GM04503 (cell line): Measurements from ENCODE around the gene CRTC1.

Experiments
- DNase-seq: peaks from one replicate; pipeline ENCODE4 v3.0.0-alpha.2; 2012; ENCODE audit warnings: low read depth

The CRTC1 gene

DNA sequence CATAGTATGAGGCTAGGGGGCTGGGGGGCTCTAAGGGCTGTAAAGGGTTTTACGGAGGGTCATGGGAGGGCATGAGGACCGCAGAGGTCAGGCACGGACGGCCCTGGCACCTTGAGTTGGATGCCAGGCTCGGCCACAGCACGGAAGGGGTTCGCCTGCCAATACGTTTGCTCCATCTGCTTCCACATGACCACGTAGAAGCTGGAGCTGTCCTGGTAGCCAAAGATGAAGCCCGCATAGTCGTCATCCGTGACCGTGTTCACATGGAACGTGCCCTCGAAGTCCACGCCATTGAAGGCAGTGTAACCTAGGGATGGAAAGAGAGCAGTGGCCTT, 101.3 kb downstream of the CRTC1 start:
- DNase-seq: no peak

DNA sequence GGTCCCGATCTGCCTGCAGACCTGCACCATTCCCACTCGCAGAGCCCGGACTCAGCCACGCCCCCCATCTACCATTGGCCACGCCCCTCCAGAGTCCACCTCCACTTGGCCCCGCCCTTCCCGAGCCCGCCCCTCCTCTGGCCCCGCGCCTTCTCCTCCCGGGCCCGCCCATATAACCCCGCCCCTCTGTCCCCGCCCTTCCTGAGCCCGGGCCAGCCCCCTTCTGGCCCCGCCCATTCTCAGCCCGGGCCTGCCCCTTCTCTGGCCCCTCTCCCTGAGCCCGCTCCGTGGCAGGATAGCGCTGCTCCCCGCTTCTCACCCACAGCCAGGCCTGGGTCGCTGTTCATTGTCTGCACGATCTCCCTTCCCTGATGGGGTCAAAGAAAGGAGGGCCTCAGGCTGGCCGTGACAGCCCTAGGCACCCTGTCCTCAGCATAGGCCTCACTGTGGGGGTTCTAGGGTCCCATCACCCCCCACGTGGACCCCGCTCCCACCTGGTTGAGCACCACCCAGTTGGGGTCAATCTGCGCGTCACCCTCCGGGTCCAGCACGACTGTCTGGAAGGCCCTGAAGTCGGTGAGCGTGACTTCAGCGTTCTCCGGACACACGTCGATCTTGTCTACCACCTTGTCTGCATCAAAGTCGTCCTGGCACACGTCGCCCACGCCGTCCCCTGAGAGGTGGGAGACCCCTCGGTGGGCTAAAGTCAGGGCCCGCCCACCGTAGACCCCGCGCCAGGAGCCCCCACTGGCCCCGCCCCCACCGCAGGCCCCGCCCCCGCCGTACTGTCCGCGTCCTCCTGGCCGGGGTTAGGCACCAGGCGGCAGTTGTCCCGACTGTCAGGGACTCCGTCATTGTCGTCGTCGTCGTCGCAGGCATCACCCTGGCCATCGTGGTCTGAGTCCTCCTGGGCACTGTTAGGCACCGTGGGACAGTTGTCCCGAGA, 102.0 kb downstream of the CRTC1 start:
- DNase-seq: no peak

DNA sequence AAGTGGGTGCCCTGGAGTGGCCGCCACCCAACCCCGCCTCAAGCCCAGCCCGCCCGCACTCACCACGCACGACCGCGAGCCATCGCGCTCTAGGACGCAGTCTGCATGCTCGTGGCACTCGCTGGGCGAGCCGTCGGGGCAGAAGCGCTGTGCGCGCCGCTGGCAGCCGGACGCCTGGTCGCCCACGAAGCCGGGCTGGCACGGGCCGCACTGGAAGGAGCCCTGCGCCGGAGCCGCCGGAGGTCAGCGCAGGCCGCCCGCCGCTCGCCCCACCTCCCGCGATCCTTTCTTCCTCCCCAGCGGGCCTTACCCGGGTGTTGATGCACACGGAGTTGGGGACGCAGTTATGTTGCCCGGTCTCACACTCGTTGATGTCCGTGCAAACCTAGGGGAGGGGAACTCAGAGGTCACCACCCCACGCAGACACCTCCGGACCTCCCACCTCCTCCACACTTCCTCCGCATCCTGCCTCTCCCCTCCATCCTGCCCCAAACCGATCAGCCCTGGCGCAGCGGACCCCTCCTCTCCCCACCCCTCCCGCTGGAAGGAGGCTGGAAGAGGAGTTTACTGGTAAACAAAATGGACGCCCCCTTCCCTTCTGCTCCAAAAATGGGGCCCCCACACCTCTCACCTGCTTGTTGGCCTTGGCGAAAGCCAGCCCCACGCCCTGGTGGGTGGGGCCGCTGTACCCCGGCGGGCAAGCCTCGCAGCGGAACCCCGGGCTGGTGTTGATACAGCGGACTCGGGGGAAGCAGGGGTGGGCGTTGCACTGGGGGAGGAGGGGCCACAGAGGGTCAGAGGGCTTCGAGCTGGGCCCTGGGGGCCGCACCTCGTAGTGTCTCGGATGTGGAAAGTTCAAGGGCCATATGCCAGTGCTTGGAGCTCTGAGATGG, 105.3 kb downstream of the CRTC1 start:
- DNase-seq: no peak

DNA sequence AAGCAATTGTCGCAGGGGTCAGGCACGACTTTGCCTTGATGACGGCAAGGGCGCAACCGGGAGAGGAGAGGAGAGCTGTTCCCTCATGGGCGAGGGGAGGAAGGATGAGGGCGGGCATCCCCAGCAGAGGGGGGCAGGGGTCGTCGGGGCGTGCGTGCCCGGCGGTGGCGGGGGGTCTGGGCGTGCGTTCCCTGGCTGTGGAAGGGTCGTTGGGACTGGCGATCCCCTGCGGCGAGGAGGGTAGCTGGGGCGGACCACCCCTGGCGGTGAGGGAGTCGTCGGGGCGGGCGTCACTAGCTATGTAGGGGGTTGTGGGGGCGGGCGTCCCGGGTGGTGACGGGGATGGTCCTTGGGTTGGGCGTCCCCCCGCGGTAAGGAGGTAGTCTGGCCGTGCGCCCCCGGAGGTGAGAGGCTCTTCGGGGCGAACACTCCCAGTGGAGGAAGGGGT, 106.0 kb downstream of the CRTC1 start:
- no peak for DNase-seq

DNA sequence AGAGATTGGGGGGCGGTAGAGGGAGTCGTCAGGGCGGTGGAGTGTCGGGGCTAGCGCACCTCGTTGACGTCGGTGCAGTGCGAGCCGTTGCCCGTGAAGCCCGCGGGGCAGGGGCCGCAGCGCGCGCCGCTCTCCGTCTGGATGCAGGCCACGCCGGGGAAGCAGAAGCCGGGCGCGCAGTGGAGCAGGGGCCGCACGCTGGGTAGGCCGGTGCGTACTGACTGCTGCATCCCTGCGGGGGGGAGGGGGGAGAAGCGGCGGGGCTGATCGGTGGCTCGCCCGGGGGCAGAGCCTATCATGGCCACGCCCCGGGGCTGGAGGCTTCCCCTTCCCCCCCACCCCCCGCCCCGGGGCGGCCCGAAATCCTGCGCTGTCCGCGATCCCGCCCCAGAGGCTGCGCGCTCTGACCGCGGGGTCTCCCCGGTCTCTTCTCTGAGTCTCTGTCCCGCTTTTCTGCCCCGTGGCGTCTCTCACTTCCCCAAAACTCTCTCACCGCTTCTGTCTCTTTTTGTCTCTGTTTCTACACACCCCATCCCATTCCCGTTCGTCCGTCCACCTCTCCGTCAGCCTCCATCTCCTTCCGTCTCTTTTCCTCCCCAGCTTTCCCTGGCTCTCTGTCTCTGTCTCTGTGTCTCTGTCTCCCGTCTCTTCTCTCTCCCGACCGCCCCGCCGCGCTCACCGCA, 106.5 kb downstream of the CRTC1 start:
- DNase-seq: no peak

DNA sequence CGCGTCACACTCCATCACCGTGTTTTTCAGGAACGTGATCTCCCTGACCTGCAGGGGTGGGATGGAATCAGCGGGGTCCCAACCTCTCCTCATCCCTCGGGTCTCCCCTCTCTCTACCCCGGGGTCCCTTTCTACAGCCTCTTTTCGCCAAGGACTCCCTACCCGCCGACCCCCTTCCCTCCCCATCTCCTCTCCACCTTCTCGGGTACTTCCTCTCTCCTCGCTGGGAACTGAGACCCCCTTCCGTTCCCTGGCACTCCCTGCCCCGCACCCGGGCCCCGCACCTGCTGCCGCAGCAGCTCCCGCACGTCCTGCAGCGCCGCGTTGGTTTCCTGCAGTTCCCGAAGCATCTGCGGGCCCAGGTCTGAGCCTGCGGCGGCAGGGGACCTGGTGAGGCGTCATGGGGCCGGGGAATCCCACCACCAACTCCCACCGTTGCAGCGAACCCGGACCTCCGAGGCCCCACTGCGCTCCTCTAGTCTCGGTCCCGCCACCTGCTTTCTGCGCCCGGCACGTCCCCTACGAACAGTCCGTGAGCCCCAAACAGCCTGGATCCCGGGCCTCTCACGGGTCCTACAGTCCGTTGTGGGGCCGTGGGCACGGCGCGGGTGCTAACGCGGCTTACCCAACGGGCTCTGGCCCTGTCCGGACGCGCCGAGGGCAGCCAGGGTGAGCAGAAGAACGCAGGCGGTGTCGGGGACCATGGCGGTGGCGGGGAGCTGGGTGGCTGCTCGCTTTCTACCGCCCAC, 107.3 kb downstream of the CRTC1 start, which contains the start of gene COMP:
Gene COMP (minus strand): TSS at position 740 of the 749 bp plus-strand sequence. CDS start 36 bp downstream, at position 704.
- no peak for DNase-seq

DNA sequence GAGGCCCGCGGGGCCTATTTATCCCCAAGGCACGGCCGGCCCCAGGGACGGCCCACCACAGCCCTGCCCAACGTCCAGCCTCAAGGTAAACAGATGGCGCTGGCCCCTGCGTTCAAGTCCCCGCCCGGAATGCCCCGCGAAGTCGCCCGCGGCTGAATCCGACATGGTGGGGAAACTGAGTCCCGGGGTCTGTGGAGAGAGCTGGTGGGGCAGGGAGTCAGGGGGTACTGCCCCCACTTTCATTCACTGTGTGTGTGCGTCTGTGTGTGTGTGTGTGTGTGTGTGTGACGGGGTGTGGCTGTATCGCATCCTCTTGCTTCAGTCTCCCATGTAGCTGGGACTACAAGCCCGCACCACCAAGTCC, 107.8 kb downstream of the CRTC1 start:
- DNase-seq: no peak

DNA sequence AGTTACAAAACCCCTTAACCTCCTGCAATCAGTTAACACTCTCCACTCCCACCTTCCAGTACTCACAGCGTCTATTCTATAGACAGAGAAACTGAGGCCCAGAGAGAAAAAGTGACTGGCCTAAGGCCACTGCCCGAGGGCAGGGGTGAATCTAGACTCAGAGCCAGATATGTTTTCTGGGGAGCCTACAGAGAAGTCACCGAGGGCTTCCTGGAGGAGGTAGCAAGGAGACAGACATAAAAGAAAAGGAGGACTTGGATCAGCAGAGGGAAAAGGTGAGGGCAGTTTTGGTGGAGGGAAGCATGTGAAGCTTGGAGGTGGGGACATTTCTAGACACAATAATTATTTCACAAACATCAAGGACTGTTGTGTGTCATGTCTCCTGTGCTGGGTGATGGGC, 109.2 kb downstream of the CRTC1 start:
- DNase-seq: no peak

DNA sequence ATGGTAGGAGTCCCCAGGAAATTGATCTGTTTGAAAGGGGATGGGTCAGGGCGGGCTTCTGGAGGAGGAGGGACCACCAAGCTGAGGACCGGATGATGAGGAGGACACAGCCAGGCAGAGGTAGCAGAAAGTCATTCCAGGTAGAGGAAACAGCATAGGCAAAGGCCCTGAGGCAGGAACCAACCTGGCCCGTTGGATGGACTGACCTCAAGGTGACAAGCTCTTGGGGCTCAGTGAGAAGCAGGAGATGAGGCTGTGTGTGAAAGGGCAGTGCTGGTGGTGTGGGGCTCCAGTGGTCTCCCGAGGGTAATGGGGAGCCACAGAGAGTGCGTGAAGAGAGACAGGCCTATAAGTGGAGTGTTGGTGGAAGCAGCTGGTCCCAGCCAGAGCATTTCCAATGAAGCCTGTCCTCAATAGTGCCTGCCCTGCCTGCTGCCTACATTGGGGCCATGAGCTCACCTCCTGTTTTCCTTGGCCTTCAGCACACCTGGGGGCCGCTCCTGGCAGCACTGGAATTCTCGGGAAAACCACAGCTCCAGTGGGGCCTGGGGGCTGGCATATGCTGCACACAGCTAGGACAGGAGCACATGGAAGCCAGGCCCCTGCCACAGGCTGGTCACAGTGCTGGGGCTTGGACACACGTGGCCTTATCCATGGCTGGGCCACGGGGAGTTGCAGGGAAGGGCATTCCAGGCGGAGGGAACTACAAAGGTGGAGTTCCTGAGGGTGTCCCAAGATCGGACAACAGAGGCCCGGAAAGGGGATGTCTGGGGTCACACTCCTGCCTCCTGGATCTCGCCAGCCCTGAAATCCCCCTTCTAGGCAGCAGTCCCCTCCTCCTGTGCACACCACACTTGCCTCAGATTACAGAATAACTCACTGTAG, 109.9 kb downstream of the CRTC1 start:
- no peak for DNase-seq

DNA sequence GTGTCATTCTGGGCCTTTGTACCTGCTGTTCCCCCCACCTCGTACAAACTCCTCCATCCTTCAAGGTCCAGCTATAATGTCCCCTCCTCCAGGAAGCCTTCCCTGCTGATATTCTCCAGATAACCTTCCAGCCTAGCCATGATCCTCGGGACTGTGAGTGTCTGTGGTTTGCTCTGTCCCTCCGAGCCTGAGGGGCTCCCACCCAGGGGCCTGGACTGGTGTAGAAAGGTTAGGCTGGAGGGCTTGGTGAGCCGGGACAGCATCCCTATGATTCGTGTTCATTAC, 110.5 kb downstream of the CRTC1 start:
- DNase-seq: no peak

DNA sequence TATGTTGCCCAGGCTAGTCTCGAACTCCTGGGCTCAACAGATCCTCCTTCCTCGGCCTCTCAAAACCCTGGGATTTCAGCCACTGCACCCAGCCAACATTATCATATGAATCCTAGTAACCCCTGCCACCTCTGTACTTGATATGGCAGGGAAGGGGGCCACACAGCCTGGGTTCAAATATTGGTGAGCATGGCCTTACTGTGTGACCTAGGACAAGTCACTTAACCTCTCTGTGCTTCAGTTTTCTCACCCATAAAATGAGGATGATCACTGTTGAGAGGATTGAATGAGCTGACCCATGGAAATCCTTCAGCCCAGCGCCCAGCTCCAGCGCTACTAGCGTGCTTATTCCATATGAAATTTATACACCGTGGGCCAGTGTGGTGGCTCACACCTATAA, 111.2 kb downstream of the CRTC1 start:
- no peak for DNase-seq

DNA sequence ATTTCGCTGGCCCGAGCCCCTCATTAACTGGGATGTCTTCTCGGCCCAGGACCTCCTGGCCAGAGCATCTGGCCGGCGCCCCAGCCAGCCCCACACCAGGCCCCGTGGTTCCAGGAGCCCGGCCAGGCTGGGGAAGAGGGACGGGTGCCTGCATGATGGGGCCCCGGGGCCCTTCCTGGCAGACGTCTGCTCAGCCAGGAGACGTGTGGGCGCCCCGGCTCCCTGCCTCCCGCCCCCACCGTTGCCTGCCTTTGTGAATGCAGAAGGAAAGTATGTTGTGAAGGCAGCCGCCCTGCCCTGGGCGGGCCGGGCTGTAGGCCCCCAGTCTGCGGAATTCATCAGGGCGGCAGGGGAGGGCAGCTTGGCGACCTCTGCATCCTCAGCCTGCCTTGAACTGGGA, 112.1 kb downstream of the CRTC1 start:
- no peak for DNase-seq

DNA sequence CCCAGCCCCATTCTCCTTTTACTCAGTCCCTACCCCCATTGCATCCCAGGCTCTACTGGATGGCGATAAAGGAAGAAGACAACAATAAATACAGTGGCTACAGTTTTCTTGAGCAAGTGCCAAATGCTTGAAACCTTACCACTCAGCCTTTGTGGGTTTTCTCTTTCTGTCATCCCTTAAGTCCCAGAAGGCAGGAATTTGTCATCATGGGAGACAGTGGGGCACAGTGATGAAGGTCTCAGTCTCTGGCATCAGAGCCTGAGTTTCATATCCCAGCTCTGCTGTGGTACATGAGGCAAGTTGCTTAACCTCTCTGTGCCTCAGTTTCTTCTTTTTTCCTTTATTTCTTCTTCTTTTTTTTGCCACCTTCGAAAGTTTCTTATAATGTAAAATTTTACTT, 112.8 kb downstream of the CRTC1 start:
- DNase-seq: no peak

DNA sequence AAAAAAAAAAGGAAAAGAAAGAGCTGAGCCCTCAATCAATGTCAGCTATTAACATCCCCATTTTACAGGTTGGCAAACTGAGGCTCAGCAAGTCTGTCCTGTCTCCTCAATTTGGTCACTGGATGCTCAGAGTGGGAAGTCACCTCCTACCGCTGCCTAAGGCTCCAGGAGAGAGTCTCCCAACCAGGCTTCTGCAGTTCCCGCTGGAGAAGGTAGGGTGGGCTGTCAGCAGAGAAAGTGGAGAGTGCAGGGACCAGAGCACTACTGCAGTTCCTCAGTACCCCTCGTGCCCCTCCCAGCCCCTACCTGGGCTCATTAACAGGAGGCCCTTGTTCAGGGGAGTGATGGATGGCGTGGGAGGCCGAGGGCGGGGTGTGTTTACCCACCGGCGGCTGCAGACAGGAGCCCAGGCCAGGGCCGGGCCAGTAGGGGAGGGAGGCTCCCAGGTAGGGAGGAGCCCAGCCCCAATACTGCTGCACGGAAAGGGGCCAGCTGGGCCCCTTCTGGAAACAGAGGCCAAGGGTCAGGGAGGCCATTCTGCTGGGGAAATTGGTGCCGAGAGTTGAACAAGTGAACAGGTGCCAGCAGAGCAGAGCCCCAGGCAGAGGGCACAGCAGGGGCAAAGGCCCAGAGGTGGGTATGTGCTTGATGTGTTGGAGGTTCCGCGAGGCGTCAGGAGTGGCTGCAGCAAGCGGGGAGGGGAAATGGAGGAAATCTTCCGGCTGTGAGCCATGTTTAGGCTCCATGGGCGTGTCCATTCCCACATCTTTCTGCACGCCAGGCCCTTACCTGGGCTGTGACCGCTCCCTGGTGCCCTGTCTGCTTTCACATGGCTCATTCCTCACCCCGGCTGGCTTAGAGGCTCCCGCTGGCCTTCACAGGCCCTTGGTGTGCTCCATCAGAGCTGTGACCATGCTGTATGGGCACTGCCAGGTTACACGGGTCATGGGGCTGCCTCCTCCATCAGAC, 115.2 kb downstream of the CRTC1 start:
- DNase-seq: no peak

DNA sequence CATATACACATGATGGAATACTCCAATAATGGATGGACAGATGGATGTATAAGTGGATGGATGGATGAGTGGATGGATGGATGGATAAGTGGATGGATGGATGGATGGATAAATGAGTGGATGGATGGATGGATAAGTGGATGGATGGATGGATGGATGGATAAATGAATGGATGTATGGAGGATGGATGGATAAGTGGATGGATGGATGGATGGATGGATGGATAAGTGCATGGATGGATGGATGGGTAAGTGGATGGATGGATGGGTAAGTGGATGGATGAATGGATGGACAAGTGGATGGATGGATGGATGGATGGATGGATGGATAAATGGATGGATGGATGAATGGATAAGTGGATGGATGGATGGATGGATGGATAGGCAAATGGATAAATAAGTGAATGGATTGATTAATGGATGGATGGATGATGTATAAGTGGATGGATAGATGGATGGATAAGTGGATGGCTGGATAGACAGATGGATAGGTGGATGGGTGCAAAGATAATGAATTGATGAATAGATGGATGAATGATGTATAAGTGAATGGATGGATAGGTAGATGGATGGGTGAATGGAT, 116.0 kb downstream of the CRTC1 start:
- DNase-seq: no peak

DNA sequence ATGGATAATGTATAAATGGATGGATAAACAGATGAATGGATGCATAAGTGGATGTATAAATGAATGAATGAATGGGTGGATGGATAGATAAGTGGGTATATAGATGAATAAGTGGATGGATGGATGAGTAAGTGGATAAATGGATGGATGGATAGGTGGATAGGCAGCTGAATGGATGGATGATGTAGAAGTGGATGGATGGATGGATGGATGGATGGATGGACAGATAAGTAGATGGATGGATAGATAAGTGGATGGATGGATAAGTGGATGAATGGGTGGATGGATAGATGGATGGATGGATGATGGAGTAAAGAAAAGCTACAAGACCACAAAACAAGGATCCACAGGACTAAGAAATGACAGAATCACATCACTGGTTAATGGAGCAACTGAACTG, 116.6 kb downstream of the CRTC1 start:
- no peak for DNase-seq

DNA sequence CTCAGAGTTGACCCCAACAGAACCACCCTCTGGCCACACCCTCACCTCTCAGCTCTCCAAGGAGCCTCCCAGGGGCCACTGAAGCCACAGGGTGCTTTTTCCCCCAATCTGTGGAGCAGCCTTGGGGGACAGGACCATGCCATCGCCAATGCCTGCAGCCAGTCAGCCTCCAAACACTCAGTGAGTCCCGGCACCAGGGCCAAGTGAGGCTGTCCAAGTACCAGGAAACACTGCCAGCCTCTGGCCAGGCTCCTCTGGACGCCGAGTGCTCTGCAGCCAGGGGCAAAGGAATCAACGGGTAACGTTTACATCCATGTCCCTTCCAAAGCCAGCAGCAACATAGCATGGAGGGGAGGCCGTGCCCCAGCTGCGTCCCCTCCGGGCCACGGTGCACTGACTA, 117.2 kb downstream of the CRTC1 start:
- DNase-seq: no peak

DNA sequence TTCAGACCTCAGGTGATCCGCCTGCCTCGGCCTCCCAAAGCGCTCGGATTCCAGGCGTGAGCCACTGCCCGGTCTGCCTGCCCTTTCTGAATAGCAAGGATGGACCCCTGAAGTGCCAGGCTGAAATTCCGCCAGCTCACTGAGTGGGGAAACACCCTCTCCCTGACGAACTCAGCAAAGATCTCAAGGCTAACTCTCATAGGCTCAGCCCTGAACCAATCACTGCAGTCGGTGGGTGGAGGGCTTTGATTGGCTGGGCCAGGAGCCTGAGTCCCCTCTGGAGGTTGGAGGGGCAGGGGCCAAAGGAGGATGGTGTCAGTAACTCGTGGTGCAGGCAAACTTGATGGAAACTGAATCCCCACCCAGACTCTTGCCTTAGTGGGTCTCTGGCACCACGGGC, 118.9 kb downstream of the CRTC1 start:
- no peak for DNase-seq

DNA sequence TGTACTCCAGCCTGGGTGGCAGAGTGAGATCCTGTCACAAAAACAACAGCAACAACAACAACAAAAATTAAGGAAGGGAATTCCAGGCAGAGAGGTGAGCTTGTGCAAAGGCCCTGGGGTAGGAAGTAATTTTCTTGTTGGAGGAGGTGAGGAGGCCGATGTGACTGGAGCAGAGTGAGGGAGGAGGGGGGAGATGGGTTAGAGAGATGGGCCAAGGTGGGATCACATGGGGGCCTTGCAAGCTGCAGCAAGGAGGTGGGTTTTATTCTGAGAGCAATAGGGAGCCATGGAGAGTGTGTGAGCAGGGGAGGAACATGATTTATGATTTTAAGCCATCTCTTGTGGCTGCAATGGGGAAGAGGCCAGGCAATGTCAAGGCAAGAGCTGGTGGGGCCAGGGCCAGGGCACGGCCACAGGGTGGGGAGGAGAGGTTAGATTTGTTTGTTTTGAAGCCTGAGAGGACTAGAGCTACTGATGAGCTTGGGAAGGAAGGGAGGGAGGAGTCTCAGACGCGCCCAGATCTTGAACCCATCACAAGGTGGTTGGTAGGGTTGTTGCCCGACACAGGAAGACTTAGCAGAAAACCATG, 120.2 kb downstream of the CRTC1 start:
- DNase-seq: no peak
